Testis (tissue), 2 donors: ENCODE data around the gene PXYLP1.

Source experiments
- POLR2A ChIP-seq: fragments of 450-650 bp; IDR thresholded peaks from one replicate; pipeline ENCODE4 v1.6.1; 2017; ENCODE audit warnings: antibody characterized with exemption, mild to moderate bottlenecking, moderate library complexity
- TF ChIP-seq, protein P1 (sequence below), 3 experiments: fragments of 450-650 bp in 2 of 3; fragments of 200-600 bp in 1 of 3; sonication (generic) in 1 of 3; IDR thresholded peaks; one replicate each; pipeline ENCODE4 v1.5.1; 2016 to 2019; ENCODE audit warnings: antibody characterized with exemption in 3 of 3, mild to moderate bottlenecking in 2 of 3, moderate library complexity in 1 of 3

DNA sequence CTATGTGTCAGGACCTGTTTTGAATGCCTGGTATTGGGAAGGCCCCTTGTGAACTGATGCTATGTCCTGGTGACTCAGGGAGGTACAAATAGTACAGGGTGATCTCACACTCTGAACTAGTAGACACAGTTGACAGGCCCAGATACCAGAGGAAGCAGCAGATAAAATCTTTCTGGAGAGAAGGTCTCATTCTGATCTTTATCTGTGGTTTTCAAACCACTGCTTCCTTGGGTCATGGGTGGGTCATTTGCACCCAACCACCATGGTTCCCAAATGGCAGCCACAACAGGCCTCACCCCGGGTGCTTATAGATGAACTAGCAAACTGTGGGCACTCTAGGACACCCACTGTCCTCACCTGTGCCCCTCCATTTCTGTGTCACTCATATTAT lies 43.4 kb downstream of the PXYLP1 start:
- TF ChIP-seq, protein P1, sequence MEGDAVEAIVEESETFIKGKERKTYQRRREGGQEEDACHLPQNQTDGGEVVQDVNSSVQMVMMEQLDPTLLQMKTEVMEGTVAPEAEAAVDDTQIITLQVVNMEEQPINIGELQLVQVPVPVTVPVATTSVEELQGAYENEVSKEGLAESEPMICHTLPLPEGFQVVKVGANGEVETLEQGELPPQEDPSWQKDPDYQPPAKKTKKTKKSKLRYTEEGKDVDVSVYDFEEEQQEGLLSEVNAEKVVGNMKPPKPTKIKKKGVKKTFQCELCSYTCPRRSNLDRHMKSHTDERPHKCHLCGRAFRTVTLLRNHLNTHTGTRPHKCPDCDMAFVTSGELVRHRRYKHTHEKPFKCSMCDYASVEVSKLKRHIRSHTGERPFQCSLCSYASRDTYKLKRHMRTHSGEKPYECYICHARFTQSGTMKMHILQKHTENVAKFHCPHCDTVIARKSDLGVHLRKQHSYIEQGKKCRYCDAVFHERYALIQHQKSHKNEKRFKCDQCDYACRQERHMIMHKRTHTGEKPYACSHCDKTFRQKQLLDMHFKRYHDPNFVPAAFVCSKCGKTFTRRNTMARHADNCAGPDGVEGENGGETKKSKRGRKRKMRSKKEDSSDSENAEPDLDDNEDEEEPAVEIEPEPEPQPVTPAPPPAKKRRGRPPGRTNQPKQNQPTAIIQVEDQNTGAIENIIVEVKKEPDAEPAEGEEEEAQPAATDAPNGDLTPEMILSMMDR (IDR thresholded peaks at IDR 0.05) = no peak
- no peak for TF ChIP-seq POLR2A
